Gastroesophageal sphincter (tissue), 3 donors: ENCODE data around the gene LHFPL3.

Experiments used
- POLR2A ChIP-seq, 2 donors: fragments of 450-650 bp; IDR thresholded peaks; one replicate each; pipeline ENCODE4 v1.6.1; 2017; ENCODE audit warnings: antibody characterized with exemption in 2 of 2, mild to moderate bottlenecking in 2 of 2, moderate library complexity in 1 of 2
- POLR2AphosphoS5 ChIP-seq: sonication (generic); formaldehyde crosslinking; IDR thresholded peaks from one replicate; pipeline ENCODE4 v1.6.1; 2017; ENCODE audit warnings: antibody characterized with exemption
- TF ChIP-seq, protein P1 (sequence below), 4 experiments: fragments of 200-600 bp in 2 of 4; fragments of 450-650 bp in 2 of 4; sonication (generic) in 1 of 4; IDR thresholded peaks; one replicate each; pipeline ENCODE4 v1.5.1; 2017 to 2019; ENCODE audit warnings: antibody characterized with exemption in 4 of 4, mild to moderate bottlenecking in 2 of 4, moderate library complexity in 2 of 4

DNA sequence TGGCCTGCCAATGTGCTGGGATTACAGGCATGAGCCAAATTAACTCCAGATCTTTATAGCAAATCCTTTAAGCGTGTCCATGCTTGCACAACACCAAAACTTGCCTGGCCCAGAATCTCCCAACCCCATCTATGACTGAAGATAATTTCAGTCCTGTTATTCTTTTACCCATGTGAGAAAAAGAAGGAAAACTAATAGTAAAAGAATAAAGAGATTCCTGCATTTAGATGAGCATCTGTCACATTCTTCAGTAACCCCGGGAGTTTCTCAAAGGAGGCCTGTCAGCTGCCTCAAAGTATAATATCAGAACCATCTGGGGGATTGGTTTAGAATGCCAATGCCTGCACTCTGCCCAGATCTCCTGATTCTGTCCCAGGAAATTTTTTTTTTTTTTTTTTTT is 527.5 kb downstream of the LHFPL3 start:
- TF ChIP-seq, protein P1, sequence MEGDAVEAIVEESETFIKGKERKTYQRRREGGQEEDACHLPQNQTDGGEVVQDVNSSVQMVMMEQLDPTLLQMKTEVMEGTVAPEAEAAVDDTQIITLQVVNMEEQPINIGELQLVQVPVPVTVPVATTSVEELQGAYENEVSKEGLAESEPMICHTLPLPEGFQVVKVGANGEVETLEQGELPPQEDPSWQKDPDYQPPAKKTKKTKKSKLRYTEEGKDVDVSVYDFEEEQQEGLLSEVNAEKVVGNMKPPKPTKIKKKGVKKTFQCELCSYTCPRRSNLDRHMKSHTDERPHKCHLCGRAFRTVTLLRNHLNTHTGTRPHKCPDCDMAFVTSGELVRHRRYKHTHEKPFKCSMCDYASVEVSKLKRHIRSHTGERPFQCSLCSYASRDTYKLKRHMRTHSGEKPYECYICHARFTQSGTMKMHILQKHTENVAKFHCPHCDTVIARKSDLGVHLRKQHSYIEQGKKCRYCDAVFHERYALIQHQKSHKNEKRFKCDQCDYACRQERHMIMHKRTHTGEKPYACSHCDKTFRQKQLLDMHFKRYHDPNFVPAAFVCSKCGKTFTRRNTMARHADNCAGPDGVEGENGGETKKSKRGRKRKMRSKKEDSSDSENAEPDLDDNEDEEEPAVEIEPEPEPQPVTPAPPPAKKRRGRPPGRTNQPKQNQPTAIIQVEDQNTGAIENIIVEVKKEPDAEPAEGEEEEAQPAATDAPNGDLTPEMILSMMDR (IDR thresholded peaks at IDR 0.05), result no peak
- TF ChIP-seq POLR2A (IDR thresholded peaks at IDR 0.05) (no peak), POLR2AphosphoS5 (no peak)
